ENCODE measurements around the gene WBP4.

Gene WBP4

GRCh38 chr13:41049480-41050440 is 11.5 kb upstream of the WBP4 start:
- no peak for DNase-seq

GRCh38 chr13:41052441-41052840 is 8.9 kb upstream of the WBP4 start:
- no peak for DNase-seq

GRCh38 chr13:41053384-41053826 is 7.9 kb upstream of the WBP4 start:
- no peak for DNase-seq

GRCh38 chr13:41054212-41054877 is 7.0 kb upstream of the WBP4 start:
- DNase-seq, result peak; percentile 60

- peak; percentile 6 for DNase-seq
Observed at GRCh38 chr13:41054919-41055619, 6.2 kb upstream of the WBP4 start.

GRCh38 chr13:41056194-41056593 is 5.1 kb upstream of the WBP4 start:
- no peak for DNase-seq

- DNase-seq, result no peak
Observed at GRCh38 chr13:41056826-41057711, 4.2 kb upstream of the WBP4 start.

- DNase-seq, result no peak
Observed at GRCh38 chr13:41058295-41059070, 2.8 kb upstream of the WBP4 start.

- no peak for DNase-seq
Observed at GRCh38 chr13:41059456-41060081, 1.7 kb upstream of the WBP4 start.

- DNase-seq, result peak; percentile 72
Observed at GRCh38 chr13:41060082-41060723, 1.1 kb upstream of the WBP4 start.

GRCh38 chr13:41060724-41061074 is 610 bp upstream of the WBP4 start:
- DNase-seq, result peak; percentile 87

GRCh38 chr13:41061914-41062837 is 867 bp downstream of the WBP4 start:
- DNase-seq, result no peak

- DNase-seq, result no peak
Observed at GRCh38 chr13:41064493-41064892, 3.2 kb downstream of the WBP4 start.

GRCh38 chr13:41065078-41065477 is 3.8 kb downstream of the WBP4 start:
- DNase-seq, result no peak

GRCh38 chr13:41074523-41074922 is 13.2 kb downstream of the WBP4 start:
- no peak for DNase-seq

GRCh38 chr13:41075034-41075433 is 13.7 kb downstream of the WBP4 start:
- peak; percentile 55 for DNase-seq

GRCh38 chr13:41075485-41075884 is 14.2 kb downstream of the WBP4 start:
- no peak for DNase-seq

GRCh38 chr13:41077475-41077874 is 16.2 kb downstream of the WBP4 start:
- DNase-seq, result no peak

- no peak for DNase-seq
Observed at GRCh38 chr13:41079725-41080124, 18.4 kb downstream of the WBP4 start.
